Measurements from ENCODE around the gene B3GALT5.

Gene B3GALT5

DNA sequence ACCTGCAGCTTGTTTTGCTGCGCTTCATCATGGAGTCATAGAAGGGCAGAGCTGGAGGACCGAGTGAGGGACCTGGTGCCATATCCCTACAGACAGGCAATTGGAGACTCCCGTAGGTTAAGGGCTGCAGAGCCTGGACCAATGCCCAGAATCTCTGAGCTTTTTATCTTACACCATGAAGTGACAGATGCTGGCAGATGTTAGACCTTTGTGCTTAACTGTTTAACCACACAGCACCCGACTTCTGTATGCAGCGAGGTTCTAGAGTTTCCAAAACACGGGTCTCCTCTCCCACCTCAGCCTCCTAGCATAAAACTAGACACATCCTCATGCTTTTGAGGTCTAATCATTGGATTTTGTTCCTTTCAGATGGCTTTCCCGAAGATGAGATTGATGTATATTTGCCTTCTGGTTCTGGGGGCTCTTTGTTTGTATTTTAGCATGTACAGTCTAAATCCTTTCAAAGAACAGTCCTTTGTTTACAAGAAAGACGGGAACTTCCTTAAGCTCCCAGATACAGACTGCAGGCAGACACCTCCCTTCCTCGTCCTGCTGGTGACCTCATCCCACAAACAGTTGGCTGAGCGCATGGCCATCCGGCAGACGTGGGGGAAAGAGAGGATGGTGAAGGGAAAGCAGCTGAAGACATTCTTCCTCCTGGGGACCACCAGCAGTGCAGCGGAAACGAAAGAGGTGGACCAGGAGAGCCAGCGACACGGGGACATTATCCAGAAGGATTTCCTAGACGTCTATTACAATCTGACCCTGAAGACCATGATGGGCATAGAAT is 47.6 kb downstream of the B3GALT5 start:
- H3K4me1 ChIP-seq (ENCODE audit: insufficient read depth, low read length): no peaks in the 10 kb centered on the region; the same call in 1 of the 2 replicates
- H3K4me3 ChIP-seq (ENCODE audit: low read length): no peak overlapping the region
- no peak overlapping the region for H3K27ac ChIP-seq (ENCODE audit: low read length)
- H3K27me3 ChIP-seq (ENCODE audit: insufficient read depth, low read length): no peaks in the 10 kb centered on the region
- no peaks in the 10 kb centered on the region for H3K9me3 ChIP-seq (ENCODE audit: insufficient read depth, low read depth, low read length)
- H3K9ac ChIP-seq (ENCODE audit: low read depth, low read length): no peak overlapping the region
- H3K36me3 ChIP-seq (ENCODE audit: insufficient read depth, low read depth, low read length): peaks cover 78% of the 10 kb centered on the region

DNA sequence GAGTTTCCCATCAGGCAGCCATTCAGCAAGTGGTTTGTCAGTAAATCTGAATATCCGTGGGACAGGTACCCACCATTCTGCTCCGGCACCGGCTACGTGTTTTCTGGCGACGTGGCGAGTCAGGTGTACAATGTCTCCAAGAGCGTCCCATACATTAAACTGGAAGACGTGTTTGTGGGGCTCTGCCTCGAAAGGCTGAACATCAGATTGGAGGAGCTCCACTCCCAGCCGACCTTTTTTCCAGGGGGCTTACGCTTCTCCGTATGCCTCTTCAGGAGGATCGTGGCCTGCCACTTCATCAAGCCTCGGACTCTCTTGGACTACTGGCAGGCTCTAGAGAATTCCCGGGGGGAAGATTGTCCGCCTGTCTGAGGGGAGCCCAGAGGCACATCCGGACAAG is 48.4 kb downstream of the B3GALT5 start:
- Histone ChIP-seq H3K4me3 (ENCODE audit: low read length) (no peak overlapping the region), H3K27me3 (ENCODE audit: insufficient read depth, low read length) (no peaks in the 10 kb centered on the region), H3K4me1 (ENCODE audit: insufficient read depth, low read length) (no peaks in the 10 kb centered on the region; the same call in 1 of the 2 replicates), H3K36me3 (ENCODE audit: insufficient read depth, low read depth, low read length) (peaks cover 73% of the 10 kb centered on the region), H3K9me3 (ENCODE audit: insufficient read depth, low read depth, low read length) (no peaks in the 10 kb centered on the region), H3K27ac (ENCODE audit: low read length) (no peak overlapping the region), H3K9ac (ENCODE audit: low read depth, low read length) (no peak overlapping the region)

DNA sequence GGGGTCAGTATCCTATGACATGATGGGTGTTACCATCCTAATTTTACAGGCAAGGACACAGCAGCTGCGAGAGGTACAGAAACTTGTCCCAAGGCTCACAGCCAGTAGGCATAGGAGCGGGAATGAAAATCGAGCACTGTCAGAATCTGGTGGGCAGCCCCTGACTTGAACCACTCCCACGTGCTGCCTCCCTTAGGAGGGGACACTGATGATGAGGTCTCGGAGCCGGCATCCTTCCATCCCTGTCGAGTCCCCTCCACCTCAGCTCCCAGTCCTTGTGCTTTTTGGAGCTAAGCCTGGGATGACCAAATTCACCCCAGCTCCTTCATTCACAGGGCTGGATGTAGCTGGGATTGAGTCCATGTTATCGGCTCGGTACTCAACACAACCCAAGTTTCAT is 49.0 kb downstream of the B3GALT5 start:
- peaks cover 69% of the 10 kb centered on the region for H3K36me3 ChIP-seq (ENCODE audit: insufficient read depth, low read depth, low read length)
- H3K4me3 ChIP-seq (ENCODE audit: low read length): no peak overlapping the region
- no peak overlapping the region for H3K9ac ChIP-seq (ENCODE audit: low read depth, low read length)
- no peaks in the 10 kb centered on the region; the same call in 1 of the 2 replicates for H3K4me1 ChIP-seq (ENCODE audit: insufficient read depth, low read length)
- no peaks in the 10 kb centered on the region for H3K27me3 ChIP-seq (ENCODE audit: insufficient read depth, low read length)
- no peak overlapping the region for H3K27ac ChIP-seq (ENCODE audit: low read length)
- H3K9me3 ChIP-seq (ENCODE audit: insufficient read depth, low read depth, low read length): no peaks in the 10 kb centered on the region

DNA sequence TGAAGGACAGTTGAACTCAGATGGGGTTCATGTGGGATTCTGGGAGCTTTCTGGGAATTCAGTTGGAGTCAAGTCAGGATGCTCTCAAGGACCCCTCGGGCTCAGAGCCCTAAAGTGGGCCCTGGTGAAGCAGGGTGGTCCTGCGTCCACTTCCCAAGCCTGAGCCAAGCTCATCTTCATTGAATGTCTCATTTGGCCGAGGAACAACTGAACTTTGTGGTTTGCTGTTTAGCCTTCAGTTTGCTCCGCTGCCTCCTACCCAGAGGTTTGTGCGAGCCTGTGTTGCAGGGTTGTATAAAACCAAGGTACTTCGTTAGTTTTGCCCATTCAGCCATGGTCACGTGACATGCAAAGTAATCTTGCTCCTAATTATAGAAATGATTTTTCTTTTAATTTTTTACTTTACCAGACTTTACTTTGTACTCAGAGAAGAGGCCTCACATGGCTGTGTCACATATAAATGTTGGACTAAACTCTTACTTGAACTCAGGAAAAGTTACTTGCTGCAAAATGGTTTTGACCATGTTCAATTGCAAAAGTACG is 49.7 kb downstream of the B3GALT5 start:
- Histone ChIP-seq H3K36me3 (ENCODE audit: insufficient read depth, low read depth, low read length) (peaks cover 65% of the 10 kb centered on the region), H3K9ac (ENCODE audit: low read depth, low read length) (no peak overlapping the region), H3K9me3 (ENCODE audit: insufficient read depth, low read depth, low read length) (no peaks in the 10 kb centered on the region), H3K27me3 (ENCODE audit: insufficient read depth, low read length) (no peaks in the 10 kb centered on the region), H3K4me1 (ENCODE audit: insufficient read depth, low read length) (no peaks in the 10 kb centered on the region; the same call in 1 of the 2 replicates), H3K4me3 (ENCODE audit: low read length) (no peak overlapping the region), H3K27ac (ENCODE audit: low read length) (no peak overlapping the region)

DNA sequence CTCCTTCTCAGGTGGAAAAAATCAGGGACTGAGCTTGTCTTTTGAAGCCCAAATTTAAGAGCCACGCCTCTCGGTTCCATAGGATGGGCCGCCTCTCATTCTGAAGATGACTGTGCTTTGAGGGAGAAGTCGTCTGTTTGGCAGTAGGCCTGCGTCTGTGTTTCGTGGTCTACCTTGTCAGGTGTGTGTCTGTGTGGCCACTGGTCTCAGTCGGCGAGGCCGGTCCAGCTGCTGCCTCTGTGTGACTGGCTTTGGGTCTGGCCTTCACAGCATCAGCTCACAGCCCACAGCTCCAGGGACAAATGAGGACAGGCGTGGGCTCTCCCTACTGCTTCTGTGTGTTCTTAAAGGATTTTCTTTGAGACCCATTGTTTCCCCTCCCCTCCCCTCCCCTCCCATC is 50.3 kb downstream of the B3GALT5 start:
- Histone ChIP-seq H3K9ac (ENCODE audit: low read depth, low read length) (no peak overlapping the region), H3K4me1 (ENCODE audit: insufficient read depth, low read length) (no peaks in the 10 kb centered on the region; the same call in 1 of the 2 replicates), H3K27ac (ENCODE audit: low read length) (no peak overlapping the region), H3K9me3 (ENCODE audit: insufficient read depth, low read depth, low read length) (no peaks in the 10 kb centered on the region), H3K27me3 (ENCODE audit: insufficient read depth, low read length) (no peaks in the 10 kb centered on the region), H3K4me3 (ENCODE audit: low read length) (no peak overlapping the region), H3K36me3 (ENCODE audit: insufficient read depth, low read depth, low read length) (peaks cover 64% of the 10 kb centered on the region)

DNA sequence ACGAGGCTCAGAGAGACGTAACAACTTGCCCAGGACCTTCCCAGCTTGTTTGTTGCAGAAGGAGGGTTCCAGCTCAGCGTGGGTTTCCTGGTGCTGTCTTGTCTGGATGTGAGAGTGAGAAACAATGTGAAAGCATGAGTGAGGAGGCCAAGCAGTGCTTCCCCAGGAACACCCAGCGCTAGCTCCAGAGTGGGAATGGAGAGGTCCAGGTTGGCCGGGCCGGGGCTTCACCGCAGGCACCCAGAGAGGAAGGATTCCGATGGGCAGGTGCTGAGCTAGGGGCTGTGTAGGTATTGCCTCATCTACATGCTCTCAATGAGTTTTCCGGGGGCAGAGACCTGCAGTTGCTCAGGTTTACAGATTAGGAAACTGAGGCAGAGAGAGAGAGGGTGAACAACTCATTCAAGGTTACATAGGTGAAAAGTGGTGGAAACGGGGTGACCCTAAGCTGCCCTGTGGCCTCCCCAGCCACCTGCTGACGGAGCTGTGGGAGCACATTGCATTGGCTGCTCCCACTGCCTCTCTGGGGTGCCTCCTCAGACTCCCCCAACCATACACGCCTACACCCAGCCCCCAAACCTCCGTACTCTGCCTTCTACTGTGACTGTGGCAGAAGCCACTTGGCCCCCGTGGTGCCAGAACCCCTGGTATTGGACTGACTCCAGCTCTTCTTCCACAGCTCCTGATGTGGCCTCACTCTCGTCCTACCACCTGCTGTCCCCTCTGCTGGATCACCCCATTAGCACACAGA is 51.2 kb downstream of the B3GALT5 start:
- no peaks in the 10 kb centered on the region for H3K4me1 ChIP-seq (ENCODE audit: insufficient read depth, low read length)
- no peak overlapping the region for H3K27ac ChIP-seq (ENCODE audit: low read length)
- peaks cover 64% of the 10 kb centered on the region for H3K36me3 ChIP-seq (ENCODE audit: insufficient read depth, low read depth, low read length)
- no peak overlapping the region for H3K4me3 ChIP-seq (ENCODE audit: low read length)
- H3K9ac ChIP-seq (ENCODE audit: low read depth, low read length): no peak overlapping the region
- H3K27me3 ChIP-seq (ENCODE audit: insufficient read depth, low read length): no peaks in the 10 kb centered on the region
- H3K9me3 ChIP-seq (ENCODE audit: insufficient read depth, low read depth, low read length): no peaks in the 10 kb centered on the region

DNA sequence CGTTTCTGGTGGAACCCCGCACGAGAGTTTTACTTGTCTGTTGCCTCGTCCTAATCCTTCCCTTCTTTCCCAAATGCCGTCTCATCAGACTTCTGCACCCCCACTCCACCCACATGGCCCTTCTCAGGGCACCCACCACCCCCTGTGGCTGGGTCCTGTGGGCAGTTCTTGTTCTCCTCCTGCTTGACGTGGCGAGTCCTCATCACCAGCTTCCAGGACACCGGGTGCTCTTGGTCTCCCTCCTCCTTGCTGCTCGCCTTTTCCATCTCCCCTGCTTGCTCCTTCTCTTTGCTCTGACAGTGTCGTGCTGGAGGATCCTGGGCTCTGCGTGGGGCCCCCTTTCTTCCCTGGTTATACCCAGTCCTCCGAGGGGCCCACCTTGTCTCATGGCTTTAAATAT is 51.8 kb downstream of the B3GALT5 start:
- Histone ChIP-seq H3K27me3 (ENCODE audit: insufficient read depth, low read length) (no peaks in the 10 kb centered on the region), H3K9ac (ENCODE audit: low read depth, low read length) (no peak overlapping the region), H3K36me3 (ENCODE audit: insufficient read depth, low read depth, low read length) (peaks cover 58% of the 10 kb centered on the region), H3K27ac (ENCODE audit: low read length) (no peak overlapping the region), H3K4me1 (ENCODE audit: insufficient read depth, low read length) (no peaks in the 10 kb centered on the region), H3K4me3 (ENCODE audit: low read length) (no peak overlapping the region), H3K9me3 (ENCODE audit: insufficient read depth, low read depth, low read length) (no peaks in the 10 kb centered on the region)

DNA sequence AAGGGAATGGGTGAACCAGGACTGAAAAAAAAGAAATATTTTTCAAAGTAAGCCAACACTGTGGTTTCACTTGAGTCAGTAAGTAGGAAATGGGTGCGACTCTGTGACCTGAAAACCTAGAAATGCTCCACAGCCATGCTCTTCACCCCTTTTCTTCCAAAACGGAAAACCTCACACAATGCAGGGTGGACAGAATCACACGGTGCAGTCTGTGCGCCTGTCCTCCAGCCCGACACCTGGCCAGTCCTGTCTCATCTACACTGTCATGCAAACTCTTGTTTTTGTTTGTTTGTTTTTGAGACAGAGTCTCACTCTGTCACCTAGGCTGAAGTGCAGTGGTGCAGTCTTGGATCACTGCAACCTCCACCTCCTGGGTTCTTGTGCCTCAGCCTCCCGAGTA is 53.3 kb downstream of the B3GALT5 start:
- Histone ChIP-seq H3K4me3 (ENCODE audit: low read length) (no peak overlapping the region), H3K27me3 (ENCODE audit: insufficient read depth, low read length) (no peaks in the 10 kb centered on the region), H3K36me3 (ENCODE audit: insufficient read depth, low read depth, low read length) (peaks cover 44% of the 10 kb centered on the region)

DNA sequence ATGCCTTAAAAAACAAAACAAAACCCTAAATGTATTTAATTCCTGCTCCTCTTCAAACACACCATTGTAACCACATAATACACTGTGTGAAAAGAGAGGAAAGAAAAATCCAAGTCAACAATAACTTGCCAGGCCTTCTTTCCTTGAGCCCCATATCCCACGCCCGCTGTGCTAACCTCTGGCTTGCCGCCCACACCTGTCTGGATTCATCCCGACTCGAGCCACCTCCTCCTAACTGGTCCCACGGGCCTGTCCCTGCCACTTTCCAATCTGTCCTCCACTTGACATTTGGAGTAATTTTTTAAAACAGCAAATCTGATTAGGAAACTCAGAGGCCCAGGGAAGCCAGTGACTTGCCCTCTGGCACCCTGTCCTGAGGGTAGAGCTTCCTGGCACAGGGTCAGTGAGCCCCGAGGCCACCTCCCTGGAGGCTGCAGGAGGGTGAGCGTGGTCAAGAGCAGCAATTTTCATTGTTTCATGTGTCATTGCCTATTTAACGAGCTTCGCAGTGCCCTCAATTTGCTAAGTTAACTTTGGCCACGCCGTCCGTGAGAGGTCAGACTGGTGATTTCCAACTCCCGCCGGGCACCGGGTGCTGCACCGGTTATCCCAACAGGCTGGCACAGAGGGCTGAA is 54.1 kb downstream of the B3GALT5 start:
- H3K4me1 ChIP-seq (ENCODE audit: insufficient read depth, low read length): no peaks in the 10 kb centered on the region
- no peak overlapping the region for H3K9ac ChIP-seq (ENCODE audit: low read depth, low read length)
- no peak overlapping the region for H3K4me3 ChIP-seq (ENCODE audit: low read length)
- H3K36me3 ChIP-seq (ENCODE audit: insufficient read depth, low read depth, low read length): peaks cover 36% of the 10 kb centered on the region
- no peak overlapping the region for H3K27ac ChIP-seq (ENCODE audit: low read length)
- H3K27me3 ChIP-seq (ENCODE audit: insufficient read depth, low read length): no peaks in the 10 kb centered on the region
- H3K9me3 ChIP-seq (ENCODE audit: insufficient read depth, low read depth, low read length): no peaks in the 10 kb centered on the region

More for the DNA sequence above, 53.3 kb downstream of the B3GALT5 start:
- Histone ChIP-seq H3K27ac (ENCODE audit: low read length) (no peak overlapping the region), H3K4me1 (ENCODE audit: insufficient read depth, low read length) (no peaks in the 10 kb centered on the region), H3K9ac (ENCODE audit: low read depth, low read length) (no peak overlapping the region), H3K9me3 (ENCODE audit: insufficient read depth, low read depth, low read length) (no peaks in the 10 kb centered on the region)

DNA sequence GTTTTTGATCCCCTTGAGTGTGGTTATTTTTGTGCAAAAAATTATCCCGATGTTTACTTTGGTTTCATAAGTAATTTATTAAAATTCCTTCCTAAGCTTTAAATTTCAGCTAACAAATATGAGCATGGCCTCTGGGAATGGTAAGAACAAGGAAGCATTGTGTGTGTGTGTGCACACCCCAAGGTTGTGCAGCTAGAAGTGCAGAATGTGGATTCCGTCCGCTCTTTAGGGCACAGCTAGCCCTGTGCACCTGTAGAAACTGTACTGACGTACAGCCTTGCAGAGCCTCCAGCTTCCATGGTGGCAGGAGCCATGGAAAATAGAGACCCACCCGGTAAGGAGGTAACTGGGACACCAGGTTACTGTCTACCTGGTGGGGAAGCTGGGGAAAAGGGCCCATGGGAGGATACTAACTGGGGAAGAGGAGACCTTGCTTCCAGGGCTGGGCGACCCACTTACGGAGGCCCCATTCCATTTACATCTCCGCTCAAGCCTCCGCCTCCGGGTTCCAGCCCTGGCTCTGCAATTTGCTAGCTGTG is 54.7 kb downstream of the B3GALT5 start:
- H3K27ac ChIP-seq (ENCODE audit: low read length): no peak overlapping the region

DNA sequence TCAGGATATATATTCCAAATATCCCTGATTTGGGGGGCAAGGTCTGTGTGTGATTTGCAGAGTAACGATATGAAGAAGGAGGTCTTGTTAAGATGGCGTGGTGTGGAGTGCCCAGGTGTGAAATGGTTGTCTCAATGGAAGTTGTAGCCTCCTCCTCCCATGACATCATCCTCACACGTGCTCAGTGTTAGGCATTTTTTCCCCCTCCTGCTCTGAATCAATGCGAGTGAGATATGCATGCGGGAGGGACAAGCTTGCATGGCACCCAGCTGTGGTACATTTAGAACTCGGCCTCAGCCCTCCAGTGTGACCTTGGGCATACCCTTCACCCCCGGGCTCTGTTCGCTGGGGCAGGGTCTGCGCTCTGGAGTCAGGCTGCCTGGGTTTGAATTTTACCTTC is 55.6 kb downstream of the B3GALT5 start:
- Histone ChIP-seq H3K4me1 (ENCODE audit: insufficient read depth, low read length) (no peaks in the 10 kb centered on the region), H3K9me3 (ENCODE audit: insufficient read depth, low read depth, low read length) (no peaks in the 10 kb centered on the region), H3K27me3 (ENCODE audit: insufficient read depth, low read length) (no peaks in the 10 kb centered on the region), H3K36me3 (ENCODE audit: insufficient read depth, low read depth, low read length) (peaks cover 20% of the 10 kb centered on the region; the same call in 1 of the 2 replicates), H3K27ac (ENCODE audit: low read length) (no peak overlapping the region), H3K9ac (ENCODE audit: low read depth, low read length) (no peak overlapping the region), H3K4me3 (ENCODE audit: low read length) (no peak overlapping the region)

More for the DNA sequence above, 54.7 kb downstream of the B3GALT5 start:
- H3K4me1 ChIP-seq (ENCODE audit: insufficient read depth, low read length): no peaks in the 10 kb centered on the region
- H3K9me3 ChIP-seq (ENCODE audit: insufficient read depth, low read depth, low read length): no peaks in the 10 kb centered on the region
- no peak overlapping the region for H3K4me3 ChIP-seq (ENCODE audit: low read length)
- H3K9ac ChIP-seq (ENCODE audit: low read depth, low read length): no peak overlapping the region
- peaks cover 30% of the 10 kb centered on the region; the same call in 1 of the 2 replicates for H3K36me3 ChIP-seq (ENCODE audit: insufficient read depth, low read depth, low read length)
- no peaks in the 10 kb centered on the region for H3K27me3 ChIP-seq (ENCODE audit: insufficient read depth, low read length)

Measured in iPS-20b (cell line).